Astrocyte of the cerebellum (primary cell): ENCODE results near the gene CGGBP1.

ENCODE experiments used
- DNase-seq: peaks from one replicate; pipeline ENCODE4 v3.0.0-alpha.2; 2011; ENCODE audit warnings: low read depth
- H3K4me3 ChIP-seq: 2 replicates; pipeline ENCODE4 v1.5.1; 2011; ENCODE audit warnings: mild to moderate bottlenecking, low read depth, low read length, moderate library complexity
- in situ Hi-C: cut with HindIII; loops from 2 replicates; pipeline ENCODE4 v1.10.0; 2017; ENCODE audit warnings: low sequenced_read_pairs
- TF ChIP-seq, protein P1 (sequence below): IDR thresholded peaks from 2 replicates; pipeline ENCODE4 v1.5.1; 2012; ENCODE audit warnings: low read length, low read depth, moderate library complexity, mild to moderate bottlenecking; ENCODE audit errors: missing control alignments

Gene CGGBP1

DNA sequence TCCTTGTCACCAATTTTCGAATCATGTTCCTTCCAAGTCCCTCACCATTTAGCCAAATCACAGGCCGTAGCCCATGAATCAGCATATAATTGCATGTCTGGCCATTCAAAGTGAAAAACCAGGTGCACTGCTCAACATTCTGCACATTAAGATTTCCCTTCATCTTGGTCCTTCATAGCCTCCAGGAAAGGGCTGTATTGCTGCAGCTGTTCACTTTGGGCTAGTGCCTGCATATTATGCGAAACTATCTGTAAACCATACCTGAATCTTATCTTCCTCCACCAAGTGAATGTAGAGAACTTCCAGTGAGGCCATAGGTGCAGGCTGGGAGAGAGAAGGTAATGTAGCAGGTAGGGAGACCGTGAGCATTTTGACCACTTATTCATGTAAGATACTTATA lies 18.3 kb downstream of the CGGBP1 start:
- no peak for DNase-seq
- TF ChIP-seq, protein P1, sequence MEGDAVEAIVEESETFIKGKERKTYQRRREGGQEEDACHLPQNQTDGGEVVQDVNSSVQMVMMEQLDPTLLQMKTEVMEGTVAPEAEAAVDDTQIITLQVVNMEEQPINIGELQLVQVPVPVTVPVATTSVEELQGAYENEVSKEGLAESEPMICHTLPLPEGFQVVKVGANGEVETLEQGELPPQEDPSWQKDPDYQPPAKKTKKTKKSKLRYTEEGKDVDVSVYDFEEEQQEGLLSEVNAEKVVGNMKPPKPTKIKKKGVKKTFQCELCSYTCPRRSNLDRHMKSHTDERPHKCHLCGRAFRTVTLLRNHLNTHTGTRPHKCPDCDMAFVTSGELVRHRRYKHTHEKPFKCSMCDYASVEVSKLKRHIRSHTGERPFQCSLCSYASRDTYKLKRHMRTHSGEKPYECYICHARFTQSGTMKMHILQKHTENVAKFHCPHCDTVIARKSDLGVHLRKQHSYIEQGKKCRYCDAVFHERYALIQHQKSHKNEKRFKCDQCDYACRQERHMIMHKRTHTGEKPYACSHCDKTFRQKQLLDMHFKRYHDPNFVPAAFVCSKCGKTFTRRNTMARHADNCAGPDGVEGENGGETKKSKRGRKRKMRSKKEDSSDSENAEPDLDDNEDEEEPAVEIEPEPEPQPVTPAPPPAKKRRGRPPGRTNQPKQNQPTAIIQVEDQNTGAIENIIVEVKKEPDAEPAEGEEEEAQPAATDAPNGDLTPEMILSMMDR = no peak
- H3K4me3 ChIP-seq = no peak overlapping the region
- in situ Hi-C loops = no loop called here

DNA sequence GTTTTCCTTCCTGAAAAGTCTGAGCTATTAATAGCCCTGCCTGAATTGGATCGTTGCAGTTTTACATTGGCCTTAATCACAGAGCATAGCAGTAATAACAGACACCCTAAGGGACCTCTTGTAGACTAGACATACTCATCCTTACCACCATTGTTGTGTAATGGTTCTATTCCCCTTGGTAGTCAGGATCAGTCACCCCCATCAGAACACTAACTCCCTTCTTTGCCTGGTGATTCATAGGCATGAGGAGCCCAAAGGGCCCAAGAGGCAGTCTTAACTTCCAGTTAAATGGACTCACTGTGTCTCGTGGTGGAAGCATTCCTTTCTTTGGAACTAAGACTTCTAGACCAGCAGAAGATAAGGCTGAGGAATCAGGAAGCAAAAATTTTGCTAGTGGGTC lies 20.2 kb downstream of the CGGBP1 start:
- TF ChIP-seq, protein P1 = no peak
- H3K4me3 ChIP-seq = no peak overlapping the region
- in situ Hi-C loops = no loop called here
- no peak for DNase-seq

DNA sequence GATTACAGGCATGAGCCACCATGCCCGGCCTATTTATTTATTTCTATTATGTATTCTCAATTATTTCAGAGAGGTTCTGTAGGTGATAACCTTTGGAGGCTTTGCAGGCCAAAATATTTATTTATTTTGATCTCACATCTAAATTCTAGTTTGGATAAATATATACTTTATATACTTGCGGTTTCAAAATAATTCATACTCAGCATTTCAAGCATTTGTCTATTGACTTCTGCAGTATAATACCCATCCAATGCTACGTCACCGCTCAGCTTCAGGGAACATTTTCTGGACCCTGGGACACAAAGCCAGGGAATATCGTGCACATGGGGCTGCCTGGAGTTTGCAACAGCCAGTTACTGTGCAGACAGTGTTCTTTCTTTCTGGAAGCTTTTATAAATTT lies 22.6 kb downstream of the CGGBP1 start:
- in situ Hi-C loops = no loop called here
- TF ChIP-seq, protein P1 = no peak
- H3K4me3 ChIP-seq = no peak overlapping the region

DNA sequence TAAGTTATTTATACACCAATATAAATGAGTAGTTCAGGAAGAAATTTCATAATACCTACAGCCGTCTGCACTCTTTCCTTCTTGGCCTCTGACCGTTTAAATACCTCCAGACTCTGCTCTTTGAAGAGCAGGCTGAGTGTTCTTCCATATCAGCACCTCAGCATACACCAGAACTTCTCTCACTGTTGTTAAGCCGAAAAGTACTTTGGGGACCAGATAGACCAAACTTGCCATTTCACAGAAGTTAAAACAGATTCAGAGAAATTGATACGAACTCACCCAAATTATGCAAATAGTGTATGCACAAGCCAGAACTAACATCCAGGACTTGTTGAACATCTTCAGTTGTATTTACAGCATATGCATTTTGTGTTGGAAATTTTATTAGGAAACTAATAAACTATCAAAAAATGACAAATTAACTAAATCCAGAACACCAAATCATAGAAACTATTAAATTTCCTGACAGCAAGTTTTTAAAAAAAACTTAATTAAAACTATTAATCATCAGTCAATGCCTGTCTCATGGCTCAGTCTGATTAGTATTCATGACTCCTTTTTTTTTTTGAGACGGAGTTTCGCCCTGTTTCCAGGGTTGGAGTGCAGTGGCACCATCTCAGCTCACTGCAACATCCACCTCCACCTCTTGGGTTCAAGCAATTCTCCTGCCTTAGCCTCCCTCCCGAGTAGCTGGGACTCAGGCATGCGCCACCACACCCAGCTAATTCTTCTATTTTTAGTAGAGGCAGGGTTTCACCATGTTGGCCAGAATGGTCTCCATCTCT lies 24.1 kb downstream of the CGGBP1 start:
- no peak overlapping the region for H3K4me3 ChIP-seq
- TF ChIP-seq, protein P1 = no peak
- in situ Hi-C loops = no loop called here
- DNase-seq = no peak

More for the DNA sequence above, 22.6 kb downstream of the CGGBP1 start:
- no peak for DNase-seq

DNA sequence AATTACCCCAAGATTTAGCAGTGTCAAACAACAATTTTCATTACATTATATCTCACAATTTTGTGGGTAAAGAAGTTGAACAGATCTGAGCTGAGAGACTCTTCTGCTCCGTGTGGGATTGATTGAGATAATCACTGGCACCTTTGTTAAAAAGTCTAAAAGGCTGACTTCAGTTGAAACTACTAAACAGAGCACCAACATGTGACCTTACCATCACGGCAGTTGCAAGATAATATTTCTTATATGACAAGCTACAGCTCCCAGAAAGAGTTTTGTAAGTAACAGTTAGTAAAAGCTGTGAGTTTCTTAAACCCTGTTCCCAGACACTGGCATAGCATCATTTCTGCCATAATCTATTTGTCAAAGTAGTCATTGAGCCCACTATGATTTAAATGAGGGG lies 25.0 kb downstream of the CGGBP1 start:
- DNase-seq = no peak
- in situ Hi-C loops = no loop called here
- TF ChIP-seq, protein P1 = no peak
- no peak overlapping the region for H3K4me3 ChIP-seq

DNA sequence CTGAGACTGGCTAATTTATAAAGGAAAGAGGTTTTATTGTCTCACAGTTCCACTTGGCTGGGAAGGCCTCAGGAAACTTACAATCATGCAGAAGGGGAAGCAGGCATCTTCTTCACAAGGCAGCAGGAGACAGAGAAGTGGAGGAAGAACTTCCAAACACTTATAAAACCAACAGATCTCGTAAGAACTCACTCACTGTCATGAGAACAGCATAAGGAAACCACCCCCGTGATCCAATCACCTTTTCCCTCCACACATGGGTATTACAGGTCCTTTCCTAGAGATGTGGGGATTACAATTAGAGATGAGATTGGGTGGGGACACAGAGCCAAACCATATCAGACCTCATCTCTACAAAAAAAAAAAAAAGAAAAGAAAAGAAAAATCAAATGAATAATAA lies 25.7 kb downstream of the CGGBP1 start:
- no peak overlapping the region for H3K4me3 ChIP-seq
- in situ Hi-C loops = no loop called here
- no peak for DNase-seq
- TF ChIP-seq, protein P1 = no peak

DNA sequence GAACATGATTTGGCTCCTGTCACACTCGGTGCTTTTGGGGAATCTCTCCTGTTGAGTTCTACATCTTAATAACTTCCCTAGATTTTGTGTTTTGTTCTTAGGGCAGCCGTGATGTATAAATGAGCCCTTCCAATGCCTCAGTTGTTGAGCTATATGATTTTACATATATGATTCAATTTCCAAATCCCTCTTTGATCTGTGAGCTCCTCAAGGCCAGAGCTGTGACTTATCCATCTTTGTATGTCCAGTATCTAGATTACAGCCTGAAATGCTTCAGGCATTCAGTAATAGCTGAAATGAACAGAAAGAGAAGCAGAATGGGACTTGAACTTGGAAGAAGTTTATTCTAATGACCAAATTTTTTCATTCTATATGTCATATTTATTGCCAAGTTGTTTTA lies 26.6 kb downstream of the CGGBP1 start:
- DNase-seq = no peak
- in situ Hi-C loops = no loop called here
- peak overlapping the region; percentile 30 for H3K4me3 ChIP-seq
- TF ChIP-seq, protein P1 = no peak
